GM19238 (cell line): ENCODE measurements around the gene POLR3H.

Experiments
- DNase-seq: peaks from one replicate; pipeline ENCODE4 v3.0.0; 2011; ENCODE audit warnings: low spot score; ENCODE audit not compliant: insufficient read length

Gene POLR3H

DNA sequence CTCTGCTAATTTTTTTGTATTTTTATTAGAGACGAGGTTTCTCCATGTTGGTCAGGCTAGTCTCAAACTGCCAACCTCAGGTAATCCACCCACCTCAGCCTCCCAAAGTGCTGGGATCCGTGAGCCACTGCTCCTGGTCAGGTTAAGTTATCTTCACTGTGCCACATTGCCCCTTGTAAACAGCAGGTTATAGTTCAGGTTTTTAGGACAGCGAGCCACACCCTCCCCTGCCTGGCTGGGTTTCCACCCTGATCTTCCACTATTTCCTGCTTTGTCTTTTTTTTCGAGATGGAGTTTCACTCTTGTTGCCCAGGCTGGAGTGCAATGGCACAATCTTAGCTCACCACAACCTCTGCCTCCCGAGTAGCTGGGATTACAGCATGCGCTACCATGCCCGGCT, 59.2 kb downstream of the POLR3H start:
- DNase-seq, result no peak

DNA sequence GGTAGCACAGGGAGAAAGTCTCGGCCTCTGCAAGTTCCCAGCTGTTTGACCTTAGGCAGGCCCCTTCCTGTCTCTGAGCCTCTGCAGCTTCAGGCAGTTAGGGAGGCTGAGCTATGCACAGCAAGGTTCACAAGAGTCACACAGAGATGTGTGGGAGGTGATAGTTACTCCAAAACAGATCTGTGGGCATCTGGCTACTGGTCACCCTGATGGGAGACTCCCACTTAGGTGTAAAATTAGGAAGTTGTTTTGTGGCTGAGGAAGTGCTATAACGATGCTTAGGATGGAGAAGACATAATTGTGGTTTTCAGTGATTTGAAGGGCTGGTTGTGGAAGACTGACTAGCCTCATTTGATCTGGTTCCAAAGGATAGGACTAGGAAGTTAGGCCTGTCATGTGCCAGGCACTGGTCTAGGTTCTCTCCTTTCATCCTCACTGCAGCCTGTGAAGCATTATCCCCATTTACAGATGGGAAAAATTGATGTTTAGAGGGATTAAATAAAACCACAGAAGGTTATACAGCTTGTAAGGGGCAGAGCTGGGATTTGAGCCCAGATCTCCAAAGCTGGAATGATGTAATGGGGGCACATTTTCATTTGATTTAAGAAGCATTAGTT, 61.8 kb downstream of the POLR3H start:
- DNase-seq, result no peak

DNA sequence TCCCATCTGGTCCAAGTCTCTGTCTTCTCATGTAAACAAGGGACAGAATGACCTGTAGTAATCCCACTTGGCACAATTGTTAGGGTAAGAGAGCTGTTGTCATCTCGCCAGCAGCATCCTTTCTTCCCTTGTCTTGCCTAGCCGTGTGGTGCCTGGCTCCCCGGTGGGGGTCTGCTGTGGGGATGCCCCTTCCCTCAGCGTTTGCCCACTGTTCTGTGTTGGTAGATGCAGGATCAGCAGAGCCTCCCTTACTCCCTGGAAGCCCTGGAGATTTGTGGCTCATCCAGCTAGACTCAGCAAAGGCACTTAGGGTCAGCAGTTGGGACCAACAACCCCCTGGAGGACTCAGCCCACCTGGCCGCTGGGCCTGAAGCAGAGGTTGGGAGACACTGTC, 62.3 kb downstream of the POLR3H start:
- no peak for DNase-seq

DNA sequence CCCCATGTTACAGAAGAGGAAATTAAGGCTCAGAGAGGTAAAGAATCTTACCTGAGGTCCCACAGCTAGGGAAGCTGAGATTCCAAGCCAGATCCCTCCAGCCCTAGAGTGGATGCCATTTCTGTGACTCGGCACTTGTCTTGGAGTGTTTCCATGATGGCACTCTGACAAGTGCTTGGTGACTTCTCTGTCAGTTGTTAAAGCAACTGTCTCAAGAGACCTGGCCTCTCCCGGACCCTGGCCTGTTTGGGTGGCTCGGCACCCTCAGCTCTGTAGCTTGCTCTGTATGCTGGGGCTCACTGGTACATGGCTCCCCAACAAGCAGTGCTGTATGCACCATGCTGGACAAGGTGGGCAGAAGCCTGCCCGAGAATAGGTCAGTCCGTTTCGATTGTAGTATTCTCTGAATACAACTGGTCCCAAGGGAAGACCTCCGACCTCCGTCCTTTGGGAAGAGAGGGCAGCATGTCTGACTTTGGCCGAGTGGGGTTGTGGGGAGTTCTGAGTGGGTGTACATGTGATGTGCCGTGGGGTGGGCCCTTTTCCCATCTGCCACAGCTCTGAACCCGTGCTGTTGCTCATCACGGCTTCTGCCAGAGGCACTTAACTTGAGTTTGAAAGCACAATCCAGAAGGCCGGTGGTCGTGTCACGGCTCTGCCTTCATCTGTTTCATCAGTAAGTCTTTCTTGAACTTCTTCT, 63.0 kb downstream of the POLR3H start:
- DNase-seq, result no peak

DNA sequence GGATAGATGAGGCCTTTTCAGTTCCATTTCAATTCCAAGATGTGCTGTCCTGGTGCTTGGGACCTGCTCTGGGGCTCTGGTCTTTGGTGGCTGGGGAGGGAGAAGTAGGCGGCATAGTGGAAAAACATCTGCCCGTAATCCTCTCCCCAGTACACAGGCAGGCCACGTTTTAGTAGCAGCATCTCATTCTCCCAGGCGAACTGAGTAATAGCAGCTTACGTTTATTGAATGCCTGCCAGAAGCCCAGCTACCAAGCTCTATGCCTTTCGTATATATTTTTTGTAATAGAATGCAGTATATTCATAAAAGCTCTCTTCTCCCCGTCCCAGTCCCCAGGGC, 63.9 kb downstream of the POLR3H start:
- DNase-seq, result no peak

DNA sequence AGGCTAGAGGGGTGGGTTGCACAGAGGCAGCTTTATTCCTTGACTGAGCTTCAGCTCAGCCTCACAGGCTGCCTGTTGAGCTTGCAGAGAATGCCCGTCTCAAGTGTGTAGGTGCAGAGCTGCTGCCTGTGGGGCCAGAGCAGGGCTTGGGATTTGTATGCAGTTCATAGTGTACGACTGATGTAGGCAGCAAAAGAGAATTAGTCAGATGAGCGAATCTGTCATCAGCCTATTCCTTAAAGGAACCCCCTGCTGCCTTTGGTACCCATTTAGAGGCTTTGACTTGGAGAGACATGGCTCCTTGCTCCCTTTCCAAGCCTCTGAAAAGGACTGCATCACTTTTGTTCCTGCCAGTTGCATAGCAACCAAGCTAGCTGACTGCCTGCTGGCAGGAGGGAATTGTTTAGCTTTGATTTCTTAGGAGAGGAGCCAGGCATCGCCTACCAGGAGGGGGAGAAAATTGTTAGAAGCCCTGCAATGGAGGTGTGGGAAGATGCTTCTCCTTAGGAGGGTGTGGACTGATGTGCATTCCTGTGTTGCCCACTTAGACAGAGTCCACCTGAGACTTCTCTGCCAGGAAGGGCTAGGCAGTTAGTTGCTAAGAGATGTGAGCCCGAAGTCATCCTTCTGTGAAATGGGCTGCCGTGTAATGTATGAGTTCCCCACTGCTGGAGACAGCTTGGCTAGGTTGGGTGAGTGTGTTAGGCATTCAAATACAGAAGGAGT, 64.4 kb downstream of the POLR3H start:
- DNase-seq, result no peak

DNA sequence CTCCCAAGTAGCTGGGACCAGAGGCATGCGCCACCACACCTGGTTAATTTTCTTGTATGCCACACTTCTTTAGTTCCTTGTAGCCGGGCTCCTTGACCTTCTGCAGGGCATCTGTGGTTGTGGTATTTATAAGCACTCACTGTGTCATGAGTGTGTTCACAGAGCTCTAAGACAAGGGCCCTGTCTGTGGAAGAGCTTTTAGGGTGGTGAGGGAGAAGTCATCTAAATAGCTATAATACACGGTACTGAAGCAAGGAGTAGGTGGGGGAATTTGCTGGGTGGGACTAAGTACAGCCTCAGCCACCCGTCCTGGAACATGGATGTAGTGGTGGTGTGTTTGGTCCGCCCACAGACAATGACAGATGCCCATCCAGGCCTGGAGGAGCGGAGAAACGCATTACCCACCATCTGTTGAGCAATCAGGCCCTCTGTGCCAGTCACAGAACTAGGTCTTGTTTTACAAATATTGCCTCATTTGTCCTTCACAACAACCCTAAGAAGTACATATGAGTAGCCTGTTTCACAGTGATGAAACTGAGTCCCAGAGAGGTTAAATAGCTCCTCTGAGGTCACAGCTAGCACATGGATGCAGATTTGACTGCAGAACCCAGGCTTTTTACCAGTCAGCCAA, 65.3 kb downstream of the POLR3H start:
- no peak for DNase-seq

DNA sequence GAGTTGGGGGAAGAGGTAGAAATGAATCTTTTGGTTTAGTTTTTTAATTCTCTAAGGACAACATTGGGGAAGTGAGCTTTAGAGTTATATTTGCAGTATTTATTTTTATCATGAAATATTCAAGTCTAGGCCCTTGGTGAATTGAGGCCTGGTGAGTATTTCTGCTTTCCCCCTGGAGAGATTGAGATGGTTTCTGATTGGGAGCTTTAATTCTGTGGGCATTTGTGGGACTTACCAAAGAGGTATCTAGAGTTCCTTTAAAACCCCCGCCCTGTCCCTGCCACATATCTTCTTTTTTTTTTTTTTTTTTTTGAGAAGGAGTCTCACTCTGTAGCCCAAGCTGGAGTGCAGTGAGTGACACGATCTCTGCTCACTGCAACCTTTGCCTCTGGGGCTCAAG, 65.8 kb downstream of the POLR3H start:
- DNase-seq, result no peak
